Gastrocnemius medialis (tissue), 4 donors: ENCODE measurements around the gene SLC39A11.

ENCODE experiments used
- POLR2A ChIP-seq, 2 donors: fragments of 450-650 bp; IDR thresholded peaks; one replicate each; pipeline ENCODE4 v1.6.1; 2017; ENCODE audit warnings: antibody characterized with exemption in 2 of 2, mild to moderate bottlenecking in 2 of 2, moderate library complexity in 2 of 2
- TF ChIP-seq, protein P1 (sequence below), 5 experiments: fragments of 450-650 bp in 3 of 5; fragments of 200-600 bp in 2 of 5; sonication (generic) in 2 of 5; IDR thresholded peaks in 4 of 5; conservative IDR thresholded peaks in 1 of 5; 1 replicate in 4 of 5; 2 replicates in 1 of 5; pipeline ENCODE4 v1.5.1; 2016 to 2019; ENCODE audit warnings: antibody characterized with exemption in 5 of 5, mild to moderate bottlenecking in 3 of 5, moderate library complexity in 3 of 5

GRCh38 chr17:72639711-72640110, 452.8 kb downstream of the SLC39A11 start:
- TF ChIP-seq, protein P1, sequence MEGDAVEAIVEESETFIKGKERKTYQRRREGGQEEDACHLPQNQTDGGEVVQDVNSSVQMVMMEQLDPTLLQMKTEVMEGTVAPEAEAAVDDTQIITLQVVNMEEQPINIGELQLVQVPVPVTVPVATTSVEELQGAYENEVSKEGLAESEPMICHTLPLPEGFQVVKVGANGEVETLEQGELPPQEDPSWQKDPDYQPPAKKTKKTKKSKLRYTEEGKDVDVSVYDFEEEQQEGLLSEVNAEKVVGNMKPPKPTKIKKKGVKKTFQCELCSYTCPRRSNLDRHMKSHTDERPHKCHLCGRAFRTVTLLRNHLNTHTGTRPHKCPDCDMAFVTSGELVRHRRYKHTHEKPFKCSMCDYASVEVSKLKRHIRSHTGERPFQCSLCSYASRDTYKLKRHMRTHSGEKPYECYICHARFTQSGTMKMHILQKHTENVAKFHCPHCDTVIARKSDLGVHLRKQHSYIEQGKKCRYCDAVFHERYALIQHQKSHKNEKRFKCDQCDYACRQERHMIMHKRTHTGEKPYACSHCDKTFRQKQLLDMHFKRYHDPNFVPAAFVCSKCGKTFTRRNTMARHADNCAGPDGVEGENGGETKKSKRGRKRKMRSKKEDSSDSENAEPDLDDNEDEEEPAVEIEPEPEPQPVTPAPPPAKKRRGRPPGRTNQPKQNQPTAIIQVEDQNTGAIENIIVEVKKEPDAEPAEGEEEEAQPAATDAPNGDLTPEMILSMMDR (IDR thresholded peaks at IDR 0.05 in 4 of 5, conservative IDR thresholded peaks at IDR 0.05 in 1 of 5) = no peak
- TF ChIP-seq POLR2A (IDR thresholded peaks at IDR 0.05) = no peak
